A673 (cell line): ENCODE results near the gene DPF3. TPM values are rescaled to one million over a fixed set of nuclear protein-coding genes. Genes with fewer than 3 reads are reported as not detected.

Experiments used
- BruUV-seq: library from RNA; stranded (reverse); fragments of 400-500 nt; replicated peaks from 2 replicates; lab custom pipeline; 2021; lab: Mats Ljungman, UMichigan
- CTCF ChIA-PET: fragments of 300-600 bp; sonication (Branson Sonifier 250); formaldehyde crosslinking; loops from one replicate; lab custom pipeline; 2022; ENCODE audit warnings: antibody characterized with exemption; lab: Charles Lee
- POLR2A ChIA-PET: fragments of 300-600 bp; sonication (Branson Sonifier 250); formaldehyde crosslinking; loops from one replicate; lab custom pipeline; 2022; ENCODE audit warnings: antibody characterized with exemption; ENCODE audit not compliant: low non-redundant PET; lab: Charles Lee
- DNase-seq: peaks from one replicate; pipeline ENCODE4 v3.0.0-alpha.2; 2015; ENCODE audit warnings: low spot score
- H3K27ac ChIP-seq: fragments of 200-600 bp; sonication (generic); 2 replicates; pipeline ENCODE4 v1.5.1; 2016; ENCODE audit warnings: mixed run types, low read depth, mild to moderate bottlenecking, mixed read lengths, antibody characterized with exemption, low read length; ENCODE audit not compliant: poor library complexity, severe bottlenecking
- H3K27me3 ChIP-seq: fragments of 200-600 bp; sonication (generic); replicated peaks from 2 replicates; pipeline ENCODE4 v1.6.1; 2017; ENCODE audit warnings: mixed run types, low read depth, mild to moderate bottlenecking, mixed read lengths, antibody characterized with exemption, low read length; ENCODE audit not compliant: insufficient read depth, poor library complexity
- H3K36me3 ChIP-seq: fragments of 200-600 bp; sonication (generic); 2 replicates; pipeline ENCODE4 v1.6.1; 2016; ENCODE audit warnings: mixed run types, mild to moderate bottlenecking, mixed read lengths, antibody characterized with exemption, low read length; ENCODE audit not compliant: insufficient read depth, poor library complexity, severe bottlenecking
- H3K4me1 ChIP-seq: fragments of 200-600 bp; sonication (generic); 2 replicates; pipeline ENCODE4 v1.6.1; 2017; ENCODE audit warnings: mixed run types, mild to moderate bottlenecking, mixed read lengths, antibody characterized with exemption, low read length; ENCODE audit not compliant: insufficient read depth, poor library complexity, severe bottlenecking
- H3K4me3 ChIP-seq: fragments of 200-600 bp; sonication (generic); 2 replicates; pipeline ENCODE4 v1.5.1; 2016; ENCODE audit warnings: low read depth, mixed run types, mild to moderate bottlenecking, mixed read lengths, low read length; ENCODE audit not compliant: poor library complexity, severe bottlenecking
- H3K9me3 ChIP-seq: fragments of 200-600 bp; sonication (generic); 2 replicates; pipeline ENCODE4 v1.6.1; 2016; ENCODE audit warnings: mixed run types, low read depth, mild to moderate bottlenecking, mixed read lengths, antibody characterized with exemption, low read length; ENCODE audit not compliant: poor library complexity, severe bottlenecking
- CTCF ChIP-seq: fragments of 300-800, 200-600 bp; sonication (generic); conservative IDR thresholded peaks from 2 replicates; pipeline ENCODE4 v1.5.1; 2017; ENCODE audit warnings: low read depth, mild to moderate bottlenecking, antibody characterized with exemption, low read length, moderate library complexity, mixed read lengths
- EZH2 ChIP-seq: fragments of 200-600 bp; sonication (generic); IDR thresholded peaks from 2 replicates; pipeline ENCODE4 v1.6.1; 2017; ENCODE audit warnings: borderline replicate concordance, low read depth, mild to moderate bottlenecking, mixed read lengths, antibody characterized with exemption, low read length; ENCODE audit not compliant: poor library complexity, severe bottlenecking
- intact Hi-C: fragments of 100-400 bp; cut with micrococcal nuclease; formaldehyde crosslinking; loops from one replicate; pipeline ENCODE4 v1.10.0; 2022; ENCODE audit not compliant: unreplicated experiment
- total RNA-seq: library from RNA; stranded (reverse); gene quantifications from 2 replicates; pipeline ENCODE4 v1.2.3, GENCODE V29; 2021

DPF3 gene
- total RNA-seq, 1 experiment from 2014 or later: 15.7 TPM

GRCh38 chr14:72906879-72907278 is 13.0 kb upstream of the DPF3 start:
- Histone ChIP-seq H3K27me3 (no peaks in the 10 kb centered on the region), H3K9me3 (no peaks in the 10 kb centered on the region), H3K36me3 (no peaks in the 10 kb centered on the region), H3K4me1 (peaks cover 33% of the 10 kb centered on the region), H3K4me3 (no peak overlapping the region), H3K27ac (peak overlapping the region; percentile 65)
- ChIA-PET POLR2A (no interaction called here), CTCF (no interaction called here)
- no peak for TF ChIP-seq CTCF
- DNase-seq: peak; percentile 74
- intact Hi-C loops: no loop called here
- BruUV-seq: no TSS peak

- intact Hi-C loops: no loop called here
- POLR2A ChIA-PET: no interaction called here
- peaks cover 33% of the 10 kb centered on the region for H3K4me1 ChIP-seq
- H3K36me3 ChIP-seq: no peaks in the 10 kb centered on the region
- H3K27ac ChIP-seq: no peak overlapping the region
- CTCF ChIA-PET: interaction anchor here (0.6 kb wide), 1 partner anchor 368 kb away, joined by 3 read pairs; no protein-coding TSS in a partner anchor
- TF ChIP-seq CTCF (no peak), EZH2 (no peak)
- H3K4me3 ChIP-seq: no peak overlapping the region
- no TSS peak for BruUV-seq
- DNase-seq: no peak
- no peaks in the 10 kb centered on the region for H3K9me3 ChIP-seq
- no peaks in the 10 kb centered on the region for H3K27me3 ChIP-seq
These were observed 12.4 kb upstream of the DPF3 start for GRCh38 chr14:72906316-72906715.

- peak; percentile 86 for DNase-seq
- BruUV-seq: no TSS peak
- ChIA-PET CTCF (interaction anchor here (0.6 to 2.2 kb wide), 6 partner anchors 11 to 391 kb away, joined by 3 to 17 read pairs (median 4); partner anchors contain the start of gene DPF3), POLR2A (interaction anchor here (0.6 kb wide), 1 partner anchor 35 kb away, joined by 7 read pairs; no protein-coding TSS in a partner anchor)
- Histone ChIP-seq H3K36me3 (no peaks in the 10 kb centered on the region), H3K9me3 (no peaks in the 10 kb centered on the region), H3K27me3 (no peaks in the 10 kb centered on the region), H3K4me1 (peaks cover 38% of the 10 kb centered on the region), H3K4me3 (no peak overlapping the region), H3K27ac (no peak overlapping the region)
- TF ChIP-seq CTCF (peak; percentile 95), EZH2 (no peak)
- intact Hi-C loops: loop anchor here (1.0 kb wide), 1 partner anchor 388 kb away; no protein-coding TSS in a partner anchor
These were observed 11.1 kb upstream of the DPF3 start for GRCh38 chr14:72904840-72905561.
